ENCODE data around the gene LGR6.

DNA sequence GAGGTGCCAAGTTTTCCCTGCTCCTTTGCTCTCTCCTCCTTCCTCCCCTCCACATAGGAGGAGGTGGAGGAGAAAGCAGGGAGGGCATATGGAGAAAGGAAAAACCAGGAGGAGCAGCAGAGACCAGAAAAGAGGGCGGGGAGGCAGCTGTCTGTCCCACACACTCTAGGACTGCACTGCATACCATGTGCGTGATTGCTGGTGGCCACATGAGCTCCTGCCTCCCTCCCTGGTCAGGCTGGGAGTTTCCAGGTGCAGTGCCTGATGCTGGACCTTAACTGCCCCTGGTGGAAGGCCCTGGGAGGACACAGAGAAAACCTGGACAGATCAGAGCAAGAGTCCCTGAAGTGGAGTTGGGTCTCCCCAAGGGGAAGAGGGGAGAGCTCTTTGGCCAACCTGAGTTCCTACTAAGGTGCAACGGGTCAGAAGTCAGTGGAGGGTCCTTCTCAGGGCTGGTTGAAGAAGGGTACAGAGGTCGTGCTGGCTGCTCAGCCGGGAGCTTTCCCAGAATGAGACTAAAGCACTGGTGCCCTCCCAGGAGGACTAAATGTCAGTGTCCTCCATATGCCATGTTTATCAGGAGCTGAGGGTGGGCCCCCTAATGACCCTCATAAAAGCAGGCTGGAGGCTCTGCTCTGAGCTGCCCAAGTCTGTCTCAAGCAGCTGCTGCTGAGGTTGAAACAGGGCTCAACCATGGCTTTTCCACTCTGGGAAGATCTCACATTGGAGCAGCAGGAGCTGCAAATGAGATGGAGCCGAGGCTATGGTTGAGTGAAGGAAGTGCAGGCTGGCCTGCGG, 3.5 kb upstream of the LGR6 start:
- TF ChIP-seq CTCF (IDR thresholded peaks at IDR 0.05) = no peak
- no peak for TF ChIP-seq POLR2AphosphoS5 (IDR thresholded peaks at IDR 0.05)

All from suprapubic skin (tissue), 3 donors.